ENCODE data around the gene GCNT4. TPM values are rescaled to one million over a fixed set of nuclear protein-coding genes. Genes with fewer than 3 reads are reported as not detected.

GCNT4 gene
- total and polyA plus RNA-seq, 2 donors (not counting 3 experiments of a cell fraction or from before 2014, with no cell fraction given) = not detected

DNA sequence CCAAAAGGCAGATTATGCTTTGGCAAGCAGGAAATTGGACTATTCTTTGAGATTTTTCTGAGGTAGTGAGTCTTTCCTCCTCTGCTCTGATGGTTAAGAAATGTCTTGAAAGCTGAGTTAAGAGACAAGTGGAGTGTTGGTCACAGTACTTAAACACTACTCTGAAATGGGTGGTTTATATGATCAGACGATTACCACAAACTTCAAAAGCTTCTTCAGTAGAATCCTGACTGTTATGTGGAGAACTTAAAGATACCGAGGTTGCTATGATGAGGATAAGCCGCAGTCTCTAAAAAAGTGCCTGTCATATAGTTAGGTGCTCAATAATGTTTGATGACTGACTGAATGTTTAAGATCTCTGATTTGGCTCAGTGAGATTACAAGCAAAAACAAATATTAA lies 24.3 kb downstream of the GCNT4 start:
- no peak for DNase-seq (ENCODE audit: low read depth, low spot score)
- dilution Hi-C loops (cut with MboI; ENCODE audit: extremely low pct_ligation_motif_present, low sequenced_read_pairs) = no loop called here
- H3K9ac ChIP-seq (replicated peaks; ENCODE audit: extremely low read depth, insufficient read depth, low read length) = no peak overlapping the region
- no peaks in the 10 kb centered on the region for H3K9me1 ChIP-seq (replicated peaks; ENCODE audit: control insufficient read depth, extremely low read depth, insufficient read depth, low read length)
- ChIA-PET CTCF (interaction anchor here (1.0 to 1.3 kb wide), 2 partner anchors 9 to 25 kb away, joined by 3 to 4 read pairs; no protein-coding TSS in a partner anchor), POLR2A (no interaction called here)
- H3K36me3 ChIP-seq (ENCODE audit: control insufficient read depth in 2 of 2, extremely low read depth in 1 of 2, insufficient read depth in 2 of 2, low read length in 2 of 2) = no peaks in the 10 kb centered on the region
- no peak overlapping the region for H3K4me2 ChIP-seq (ENCODE audit: insufficient read depth, low read length)
- no peak overlapping the region for H3K4me3 ChIP-seq (replicated peaks in 1 of 3; ENCODE audit: insufficient read depth in 1 of 3, low read depth in 1 of 3, low read length in 3 of 3)
- peaks cover 0 to 2% of the 10 kb centered on the region in 2 experiments for H3K27me3 ChIP-seq (ENCODE audit: control insufficient read depth in 2 of 2, insufficient read depth in 2 of 2, low read length in 2 of 2)
- no peaks in the 10 kb centered on the region for H3K9me3 ChIP-seq (replicated peaks; ENCODE audit: control insufficient read depth, insufficient read depth, low read length)
- no peak for TF ChIP-seq MYC (IDR thresholded peaks at IDR 0.05; ENCODE audit: low read depth, low read length)
- no peak for TF ChIP-seq JUN (IDR thresholded peaks at IDR 0.05; ENCODE audit: borderline replicate concordance, insufficient read depth, insufficient read length, low read depth)
- TF ChIP-seq POLR2AphosphoS5 (IDR thresholded peaks at IDR 0.05; ENCODE audit: insufficient read depth, low read depth, low read length) = no peak
- TF ChIP-seq FOS (IDR thresholded peaks at IDR 0.05; ENCODE audit: borderline replicate concordance, insufficient read depth, low read length) = no peak
- no peak for TF ChIP-seq GATA2 (IDR thresholded peaks at IDR 0.05; ENCODE audit: insufficient read depth, insufficient read length, low read depth, low read length)
- no peaks in the 10 kb centered on the region for H3K4me1 ChIP-seq (ENCODE audit: control insufficient read depth, extremely low read depth, insufficient read depth, low read length)
- no peak overlapping the region for H2AFZ ChIP-seq (ENCODE audit: low read depth, low read length)
- no peak for FAIRE-seq
- no peak overlapping the region for H3K27ac ChIP-seq (ENCODE audit: insufficient read depth, low read depth, low read length)
- no TSS peak for BruUV-seq (replicated peaks)
- no peaks in the 10 kb centered on the region for H4K20me1 ChIP-seq (replicated peaks; ENCODE audit: control insufficient read depth, extremely low read depth, insufficient read depth, low read length)
- intact Hi-C loops (cut with micrococcal nuclease) = no loop called here
- H3K79me2 ChIP-seq (ENCODE audit: control insufficient read depth, insufficient read depth, low read length) = no peaks in the 10 kb centered on the region

DNA sequence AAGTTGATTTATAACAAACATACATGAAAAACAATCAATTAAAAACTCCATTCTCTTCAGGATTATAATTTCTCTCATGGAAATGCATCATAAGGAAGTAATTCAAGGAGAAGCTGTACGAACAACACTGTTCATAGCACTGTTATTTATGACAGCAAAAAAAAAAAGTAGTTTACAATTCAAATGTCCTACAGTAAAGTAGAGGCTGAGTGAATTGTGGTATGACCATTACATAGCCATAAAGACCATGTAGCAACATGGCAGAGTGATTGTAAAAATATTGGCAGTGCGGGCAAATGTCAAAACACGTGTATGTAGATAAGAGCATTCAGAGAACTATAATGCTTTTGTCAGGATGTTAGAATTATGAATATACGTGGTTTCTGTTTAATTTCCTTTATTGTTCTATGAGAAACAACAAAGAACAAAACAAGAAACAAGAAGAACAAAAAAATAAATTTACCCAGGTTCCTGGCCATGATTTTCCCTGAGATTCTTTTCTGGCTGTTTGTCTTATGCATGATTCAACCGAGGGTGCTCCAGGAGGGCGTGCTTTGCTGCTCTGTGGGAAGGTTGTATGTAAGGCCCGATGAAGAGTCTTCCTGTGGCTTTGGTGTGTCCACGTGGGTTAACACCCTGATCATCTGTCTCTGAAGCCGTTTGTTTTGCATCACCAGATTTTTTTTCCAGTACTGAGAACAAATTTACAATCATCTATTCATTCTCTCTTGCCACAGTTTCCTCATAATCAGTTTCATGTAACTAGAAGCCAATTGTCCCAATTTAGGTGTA lies 28.8 kb downstream of the GCNT4 start:
- POLR2A ChIA-PET = no interaction called here
- Histone ChIP-seq H3K4me3 (replicated peaks in 1 of 3; ENCODE audit: insufficient read depth in 1 of 3, low read depth in 1 of 3, low read length in 3 of 3) (no peak overlapping the region), H3K4me2 (ENCODE audit: insufficient read depth, low read length) (no peak overlapping the region), H3K9me3 (replicated peaks; ENCODE audit: control insufficient read depth, insufficient read depth, low read length) (no peaks in the 10 kb centered on the region), H2AFZ (ENCODE audit: low read depth, low read length) (no peak overlapping the region), H3K27me3 (ENCODE audit: control insufficient read depth in 2 of 2, insufficient read depth in 2 of 2, low read length in 2 of 2) (no peaks in the 10 kb centered on the region), H3K27ac (ENCODE audit: insufficient read depth, low read depth, low read length) (no peak overlapping the region), H3K79me2 (ENCODE audit: control insufficient read depth, insufficient read depth, low read length) (no peaks in the 10 kb centered on the region), H4K20me1 (replicated peaks; ENCODE audit: control insufficient read depth, extremely low read depth, insufficient read depth, low read length) (no peaks in the 10 kb centered on the region), H3K36me3 (ENCODE audit: control insufficient read depth in 2 of 2, extremely low read depth in 1 of 2, insufficient read depth in 2 of 2, low read length in 2 of 2) (no peaks in the 10 kb centered on the region), H3K9me1 (replicated peaks; ENCODE audit: control insufficient read depth, extremely low read depth, insufficient read depth, low read length) (no peaks in the 10 kb centered on the region), H3K4me1 (ENCODE audit: control insufficient read depth, extremely low read depth, insufficient read depth, low read length) (no peaks in the 10 kb centered on the region), H3K9ac (replicated peaks; ENCODE audit: extremely low read depth, insufficient read depth, low read length) (no peak overlapping the region)
- intact Hi-C loops (cut with micrococcal nuclease) (no loop called here), dilution Hi-C loops (cut with MboI; ENCODE audit: extremely low pct_ligation_motif_present, low sequenced_read_pairs) (no loop called here)
- no peak for FAIRE-seq
- TF ChIP-seq JUN (IDR thresholded peaks at IDR 0.05; ENCODE audit: borderline replicate concordance, insufficient read depth, insufficient read length, low read depth) (no peak), MYC (IDR thresholded peaks at IDR 0.05; ENCODE audit: low read depth, low read length) (no peak), POLR2AphosphoS5 (IDR thresholded peaks at IDR 0.05; ENCODE audit: insufficient read depth, low read depth, low read length) (no peak), GATA2 (IDR thresholded peaks at IDR 0.05; ENCODE audit: insufficient read depth, insufficient read length, low read depth, low read length) (no peak), EZH2 (IDR thresholded peaks at IDR 0.05; ENCODE audit: borderline replicate concordance, low read depth, low read length, severe bottlenecking) (no peak), FOS (IDR thresholded peaks at IDR 0.05; ENCODE audit: borderline replicate concordance, insufficient read depth, low read length) (no peak), POLR2A (IDR thresholded peaks at IDR 0.05; ENCODE audit: low read depth, low read length) (no peak)
- TF ChIP-seq, protein P1, sequence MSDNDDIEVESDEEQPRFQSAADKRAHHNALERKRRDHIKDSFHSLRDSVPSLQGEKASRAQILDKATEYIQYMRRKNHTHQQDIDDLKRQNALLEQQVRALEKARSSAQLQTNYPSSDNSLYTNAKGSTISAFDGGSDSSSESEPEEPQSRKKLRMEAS (IDR thresholded peaks at IDR 0.05; ENCODE audit: insufficient read depth, insufficient read length) = no peak
- TF ChIP-seq, protein P2, sequence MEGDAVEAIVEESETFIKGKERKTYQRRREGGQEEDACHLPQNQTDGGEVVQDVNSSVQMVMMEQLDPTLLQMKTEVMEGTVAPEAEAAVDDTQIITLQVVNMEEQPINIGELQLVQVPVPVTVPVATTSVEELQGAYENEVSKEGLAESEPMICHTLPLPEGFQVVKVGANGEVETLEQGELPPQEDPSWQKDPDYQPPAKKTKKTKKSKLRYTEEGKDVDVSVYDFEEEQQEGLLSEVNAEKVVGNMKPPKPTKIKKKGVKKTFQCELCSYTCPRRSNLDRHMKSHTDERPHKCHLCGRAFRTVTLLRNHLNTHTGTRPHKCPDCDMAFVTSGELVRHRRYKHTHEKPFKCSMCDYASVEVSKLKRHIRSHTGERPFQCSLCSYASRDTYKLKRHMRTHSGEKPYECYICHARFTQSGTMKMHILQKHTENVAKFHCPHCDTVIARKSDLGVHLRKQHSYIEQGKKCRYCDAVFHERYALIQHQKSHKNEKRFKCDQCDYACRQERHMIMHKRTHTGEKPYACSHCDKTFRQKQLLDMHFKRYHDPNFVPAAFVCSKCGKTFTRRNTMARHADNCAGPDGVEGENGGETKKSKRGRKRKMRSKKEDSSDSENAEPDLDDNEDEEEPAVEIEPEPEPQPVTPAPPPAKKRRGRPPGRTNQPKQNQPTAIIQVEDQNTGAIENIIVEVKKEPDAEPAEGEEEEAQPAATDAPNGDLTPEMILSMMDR (IDR thresholded peaks at IDR 0.05; ENCODE audit: extremely low read depth in 1 of 2, insufficient read depth in 1 of 2, low read depth in 1 of 2, low read length in 2 of 2) = no peak
- DNase-seq (ENCODE audit: low read depth, low spot score) = no peak
- no TSS peak for BruUV-seq (replicated peaks)
- CTCF ChIA-PET = no interaction called here
